NOMO-1 (cell line): Measurements from ENCODE around the gene HABP2.

ENCODE experiments used
- DNase-seq, 2 experiments: peaks; one replicate each; lab custom pipeline; 2025; ENCODE audit not compliant: unreplicated experiment in 2 of 2; lab: John Stamatoyannopoulos, UW

HABP2 gene

DNA sequence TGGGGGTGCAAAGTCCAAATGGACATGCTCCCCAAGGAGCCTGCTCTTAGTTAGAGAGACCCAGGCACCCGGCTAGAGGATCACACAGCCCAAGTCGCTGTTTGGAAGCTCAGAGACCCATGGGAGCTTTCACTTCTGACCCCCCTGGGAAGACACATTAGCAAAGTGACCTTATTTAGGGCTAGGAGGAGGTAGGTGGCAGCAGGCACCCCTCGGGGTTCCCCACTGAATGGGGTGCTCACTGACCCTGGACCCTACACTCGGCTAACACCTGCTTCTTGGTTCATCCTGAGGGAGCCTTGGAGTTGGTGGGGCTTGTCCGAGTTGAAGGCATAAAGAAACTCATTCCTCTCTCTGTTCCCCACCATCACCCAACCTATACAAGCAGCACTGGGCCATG lies 27.1 kb upstream of the HABP2 start:
- no peak for DNase-seq

DNA sequence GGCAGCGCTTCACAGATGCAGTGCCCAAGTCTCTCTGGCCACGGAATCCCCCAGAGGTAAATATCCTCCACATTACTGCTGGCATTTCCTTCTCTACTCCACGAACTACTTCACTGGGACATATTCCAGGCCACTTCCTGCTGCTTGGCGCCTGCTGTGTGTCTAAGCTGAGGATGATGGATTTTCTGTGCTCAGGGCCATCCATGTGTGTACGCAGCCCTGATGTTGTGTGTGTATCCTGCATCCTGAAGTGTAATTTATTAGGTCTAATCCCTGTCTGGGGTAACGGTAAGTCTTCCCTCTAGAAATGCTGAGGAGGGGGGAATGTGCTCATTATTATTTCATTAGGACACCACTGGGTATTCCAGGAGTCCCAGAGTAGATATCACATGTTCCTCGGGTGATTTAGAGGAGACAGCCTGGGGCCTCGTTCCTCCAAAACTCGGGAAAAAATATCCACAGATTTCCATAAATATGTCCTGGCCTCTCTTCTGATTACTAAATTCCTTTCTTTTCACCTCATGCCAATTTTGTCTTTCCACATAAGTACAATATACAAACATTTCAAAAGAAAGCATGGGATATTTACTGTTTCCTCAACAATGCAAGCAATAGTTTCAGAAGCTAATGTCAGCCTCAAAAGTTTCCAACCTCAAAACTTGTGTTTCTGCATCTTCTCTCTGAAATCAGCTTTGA lies 25.5 kb upstream of the HABP2 start:
- no peak for DNase-seq

DNA sequence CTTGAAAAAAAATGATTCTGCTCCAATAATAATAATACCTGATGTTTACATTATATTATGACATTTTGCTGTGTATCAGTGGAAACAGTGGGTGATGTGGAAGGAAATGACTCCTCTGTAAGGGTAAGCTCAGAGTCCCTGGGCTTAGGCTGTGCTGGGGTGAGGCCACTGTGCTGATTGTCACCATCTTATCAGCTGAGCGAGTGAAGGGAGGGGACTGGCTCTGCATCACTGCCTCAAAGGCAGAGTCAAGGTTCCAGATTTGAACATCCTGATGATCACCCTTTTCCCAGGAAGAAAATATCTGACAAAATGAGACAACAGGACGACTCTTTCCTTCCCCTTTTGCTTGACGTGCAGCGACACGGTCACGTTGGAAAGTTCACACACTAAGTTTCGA lies 24.0 kb upstream of the HABP2 start:
- DNase-seq: no peak

DNA sequence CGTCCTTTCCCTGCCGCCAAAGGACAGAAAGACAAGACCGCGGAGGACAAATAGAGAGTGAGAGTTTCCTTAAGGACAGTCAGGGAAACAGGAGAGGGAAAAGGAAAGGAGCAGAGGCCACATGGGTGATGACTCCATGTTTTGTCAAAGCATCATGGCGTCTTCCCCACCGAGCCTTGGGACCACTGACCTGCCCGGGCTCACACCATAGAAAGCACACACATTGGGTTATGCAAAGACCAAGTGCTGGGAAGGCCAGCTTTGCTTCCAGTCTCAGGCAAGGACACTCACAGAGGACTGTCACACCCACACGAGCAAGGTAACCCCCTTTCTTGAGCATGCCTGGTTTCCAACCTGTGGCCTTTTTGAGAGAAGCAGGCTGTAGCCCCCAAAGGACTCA lies 23.3 kb upstream of the HABP2 start:
- no peak for DNase-seq

DNA sequence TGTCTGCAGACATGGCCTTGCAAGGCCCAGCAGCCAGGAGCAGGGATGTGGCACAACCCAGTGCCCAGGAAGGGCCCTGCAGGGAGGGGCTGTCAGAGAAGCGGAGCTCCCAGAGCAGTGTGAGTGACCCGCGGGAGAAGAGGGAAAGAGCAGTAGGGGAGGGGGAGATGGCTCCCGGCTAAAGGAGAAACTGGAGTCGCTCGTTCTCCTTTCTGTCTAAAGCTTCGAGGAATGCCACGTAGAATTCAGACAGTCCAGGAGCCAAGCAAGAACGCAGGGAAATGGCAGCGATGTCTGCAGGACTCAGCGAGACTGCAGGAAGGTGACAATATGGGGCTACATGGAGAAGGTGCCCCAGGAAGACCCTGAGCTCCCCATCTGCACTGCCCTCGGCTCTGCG lies 22.4 kb upstream of the HABP2 start:
- DNase-seq: no peak

DNA sequence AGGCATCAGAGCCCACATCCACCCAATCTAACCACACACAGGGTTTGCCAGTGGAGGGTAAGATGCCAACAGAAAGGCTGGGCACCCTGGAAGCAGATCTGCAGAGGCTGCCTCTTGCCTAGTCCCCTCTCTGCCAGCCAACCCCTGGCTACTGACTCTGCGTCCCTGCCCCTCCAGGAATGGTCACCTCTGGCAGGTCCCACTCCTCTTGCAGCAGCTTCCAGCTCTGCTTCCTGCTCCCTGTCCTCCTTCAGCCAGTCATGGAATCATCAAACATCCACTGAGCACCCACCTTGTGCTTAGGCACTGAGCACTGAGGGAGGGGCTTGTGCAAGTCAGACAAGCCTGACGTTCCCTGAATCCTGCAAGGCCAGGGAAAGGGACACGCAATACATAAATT lies 20.1 kb upstream of the HABP2 start:
- DNase-seq: no peak

DNA sequence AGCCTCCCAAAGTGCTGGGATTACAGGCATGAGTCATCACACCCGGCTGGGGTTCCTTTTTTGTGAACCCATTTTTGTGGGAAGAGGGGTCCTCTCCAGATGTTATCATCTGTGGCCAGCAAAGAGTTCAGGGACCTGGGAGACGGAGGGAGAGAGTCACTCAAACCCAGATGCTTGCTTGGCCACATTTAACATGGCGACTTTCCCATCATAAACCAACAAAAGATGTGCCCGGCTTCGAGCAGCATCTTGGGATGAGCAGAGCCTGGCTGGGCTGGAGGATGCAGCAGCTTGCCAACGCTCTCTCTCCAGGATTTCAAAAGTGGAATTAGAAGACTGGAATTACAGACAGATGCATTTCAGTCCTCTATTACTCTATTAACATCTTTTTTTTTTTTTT lies 19.1 kb upstream of the HABP2 start:
- no peak for DNase-seq

DNA sequence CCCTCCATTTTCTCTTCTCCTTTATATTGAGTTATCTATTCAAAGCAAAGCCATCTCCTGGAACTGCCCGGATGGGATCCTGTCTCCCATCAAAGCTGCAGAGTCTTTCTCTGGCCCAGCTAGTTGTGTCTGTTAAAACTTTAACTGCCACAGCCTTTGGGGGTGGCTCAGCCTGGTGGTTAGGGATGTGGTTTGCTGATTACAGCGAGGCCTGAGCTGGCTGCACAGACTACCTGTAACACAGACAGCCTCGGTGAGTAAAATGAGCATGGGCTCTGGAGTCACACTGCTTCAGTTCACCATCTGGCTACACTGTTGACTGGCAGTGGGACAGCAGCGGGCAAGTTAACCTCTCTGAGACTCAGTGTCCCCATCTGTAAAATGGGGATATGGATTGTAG lies 18.4 kb upstream of the HABP2 start:
- DNase-seq: no peak

DNA sequence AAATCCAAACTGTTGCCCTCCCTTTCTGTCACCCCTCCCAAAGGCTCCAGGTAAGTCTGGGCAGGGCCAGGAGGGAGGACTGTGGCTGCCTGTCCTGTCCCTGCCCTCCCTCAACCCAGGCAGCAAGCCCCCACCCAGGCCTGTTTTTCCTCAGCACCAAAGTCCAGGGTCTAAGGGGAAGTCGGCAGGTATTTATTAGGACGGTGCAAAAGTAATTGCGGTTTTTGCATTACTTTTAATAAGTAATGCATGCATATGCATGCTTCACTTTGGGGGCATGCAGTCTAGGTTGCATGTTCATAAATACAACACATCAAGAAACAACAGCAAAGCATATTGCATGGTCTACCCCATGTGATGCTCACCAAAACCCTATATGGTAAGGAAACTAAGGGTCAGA lies 15.2 kb upstream of the HABP2 start:
- DNase-seq: no peak

DNA sequence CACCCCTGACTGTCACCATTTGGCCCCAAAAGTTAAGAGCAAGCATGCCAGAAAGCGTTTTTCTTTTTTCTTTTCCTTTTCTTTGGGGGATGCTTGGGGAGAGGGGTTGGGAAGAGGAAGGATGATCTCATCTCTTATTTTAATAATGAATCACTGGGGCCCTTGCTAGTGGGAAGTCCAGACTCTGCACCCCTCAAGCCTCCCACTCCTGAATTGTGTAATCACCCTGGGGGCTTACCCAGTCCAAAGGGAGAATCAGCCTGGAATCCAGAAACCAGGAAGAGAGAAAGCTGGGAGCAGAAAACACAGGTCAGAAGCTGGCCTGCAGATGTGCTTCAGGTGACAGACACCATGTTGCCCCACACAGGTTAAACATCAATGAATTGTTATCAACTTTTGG lies 14.7 kb upstream of the HABP2 start:
- no peak for DNase-seq

DNA sequence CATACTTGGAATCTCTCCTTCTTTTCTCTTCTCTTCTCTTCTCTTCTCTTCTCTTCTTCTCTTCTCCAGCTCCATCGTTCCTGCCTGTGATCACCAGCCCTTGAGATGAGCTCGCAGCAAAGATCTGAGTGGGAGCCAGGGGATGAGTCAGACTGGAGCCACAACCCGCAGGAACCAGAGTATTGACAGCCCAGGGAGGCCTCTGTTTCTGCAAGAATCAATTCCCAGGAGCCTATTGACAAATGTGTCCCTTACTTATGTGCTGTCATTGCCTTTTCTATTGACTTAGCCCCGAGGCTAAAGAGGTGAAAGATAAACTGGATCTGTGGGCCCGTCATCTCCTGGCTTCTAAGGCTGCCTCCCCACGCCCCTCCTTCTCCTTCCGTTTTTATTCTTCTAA lies 13.1 kb upstream of the HABP2 start:
- no peak for DNase-seq

DNA sequence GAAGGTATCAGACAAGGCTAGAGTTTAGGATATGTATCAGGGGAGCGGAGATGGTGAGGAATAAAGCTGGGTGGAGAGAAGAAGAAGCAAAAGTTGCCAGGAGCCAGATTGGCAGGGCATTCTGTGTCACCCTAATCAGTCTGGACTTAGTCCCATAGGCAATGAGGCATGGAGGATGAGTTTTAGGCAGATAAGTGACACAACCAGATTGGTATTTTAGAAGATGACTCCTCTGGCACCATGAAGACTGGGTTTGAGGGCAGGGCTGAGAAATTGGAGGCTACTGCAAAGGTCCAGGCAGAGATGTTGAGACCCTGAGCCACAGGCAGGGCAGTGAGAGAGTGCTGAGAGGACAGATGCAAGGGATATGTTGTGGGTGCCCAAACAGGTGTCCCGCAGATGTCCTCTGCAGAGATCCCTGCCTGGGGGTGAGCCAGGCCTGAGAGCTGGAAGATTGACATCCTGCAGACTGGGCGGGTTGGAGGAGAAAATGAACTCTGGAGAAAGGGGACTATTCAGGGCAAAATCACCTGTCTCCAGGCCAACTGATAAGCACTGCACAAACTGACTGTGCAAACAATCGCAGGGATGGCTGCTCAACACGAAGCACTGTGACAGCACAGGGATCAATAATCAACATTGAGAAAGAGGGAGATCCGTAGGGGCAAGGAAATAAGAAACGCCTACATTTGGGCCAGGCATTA lies 11.9 kb upstream of the HABP2 start:
- DNase-seq: no peak

DNA sequence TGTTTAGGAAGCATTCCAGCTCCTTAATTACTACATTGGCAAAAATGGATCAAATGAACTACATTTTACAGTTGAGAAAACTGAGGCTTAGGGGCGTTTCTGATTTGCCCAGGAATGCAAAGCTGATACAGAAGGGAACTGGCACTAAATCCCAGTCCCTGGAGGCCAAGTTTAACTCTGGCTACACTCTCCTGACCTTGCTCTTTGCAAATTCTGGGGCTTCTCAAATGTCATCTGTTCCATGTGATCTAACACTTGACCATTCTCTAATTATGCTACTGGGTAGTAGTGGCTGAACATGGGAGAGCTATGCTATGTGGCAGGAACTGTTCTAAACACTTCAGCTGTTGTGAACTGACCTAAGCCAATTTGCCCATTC lies 11.3 kb upstream of the HABP2 start:
- no peak for DNase-seq

DNA sequence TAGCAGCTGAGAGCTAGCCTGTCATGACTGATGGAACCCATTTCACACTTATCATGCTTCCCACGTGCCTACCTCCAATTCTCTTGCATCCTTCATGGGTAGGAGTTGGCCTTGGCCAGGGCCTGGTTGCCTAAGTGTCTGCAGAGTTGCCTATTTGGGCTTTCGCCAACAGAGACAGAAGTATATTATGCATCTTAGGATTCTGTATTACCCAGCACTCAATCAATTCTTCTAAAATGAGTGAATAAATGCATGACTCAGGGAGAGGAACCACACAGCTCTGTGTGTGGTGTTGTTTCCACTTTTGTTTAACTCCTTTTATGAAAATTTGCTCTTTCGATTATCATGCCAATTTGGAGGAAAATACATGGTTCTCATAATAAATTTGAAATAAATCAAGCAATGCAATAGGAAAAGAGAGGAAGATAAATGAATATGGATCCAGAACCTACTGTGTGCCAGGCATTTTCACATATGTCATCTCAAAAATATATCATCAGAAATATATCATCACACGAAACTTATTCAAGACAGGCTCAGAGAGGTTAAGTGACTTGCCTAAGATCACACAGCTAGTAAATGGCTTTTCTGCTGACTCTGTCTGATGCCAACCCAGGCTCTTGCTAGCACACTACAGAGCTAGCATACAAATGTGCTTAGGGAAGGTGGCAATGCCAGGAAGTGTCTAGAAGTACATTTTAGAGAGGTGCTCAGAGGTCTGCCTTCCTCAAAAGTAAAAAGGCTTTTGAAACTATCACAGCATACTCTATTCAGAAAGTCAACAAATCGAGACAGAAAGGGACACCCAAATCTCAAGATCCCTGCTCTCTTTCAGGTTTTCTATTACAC lies 9.5 kb upstream of the HABP2 start:
- DNase-seq: no peak

DNA sequence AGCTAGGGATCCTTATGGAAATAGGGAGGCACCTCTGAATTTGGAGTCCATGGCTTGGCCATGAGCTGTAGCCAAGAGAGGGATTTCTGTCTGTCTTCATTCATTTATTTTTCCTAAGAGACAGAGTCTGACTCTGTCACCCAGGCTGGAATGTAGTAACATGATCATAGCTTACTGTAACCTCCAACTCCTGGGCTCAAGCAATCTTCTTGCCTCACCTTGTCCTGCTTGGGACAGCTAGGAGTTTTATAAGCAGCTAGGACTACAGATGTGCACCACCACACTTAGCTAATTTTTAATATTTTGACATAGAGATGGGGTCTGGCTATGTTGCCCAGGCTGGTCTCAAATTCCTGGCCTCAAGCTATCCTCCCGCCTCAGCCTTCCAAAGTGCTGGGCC lies 8.5 kb upstream of the HABP2 start:
- no peak for DNase-seq

DNA sequence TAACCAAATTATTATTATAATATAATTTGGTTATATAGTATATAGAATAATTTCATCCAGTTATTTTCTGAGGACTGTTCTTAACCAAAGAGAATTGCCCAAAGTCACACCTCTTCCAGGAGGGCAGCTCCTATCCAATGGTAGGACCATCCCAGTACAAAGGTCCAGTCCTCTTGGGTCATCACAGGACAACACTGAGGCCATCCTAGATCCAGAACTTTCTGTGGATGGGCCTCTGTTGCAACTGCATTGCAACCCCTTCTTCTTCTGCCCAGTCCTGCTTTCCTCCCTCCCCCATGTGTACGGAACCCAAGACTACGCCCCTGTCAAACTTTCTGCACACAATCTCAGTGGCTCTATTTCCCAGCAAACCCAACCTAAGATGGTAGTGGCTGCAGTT lies 5.4 kb upstream of the HABP2 start:
- no peak for DNase-seq

DNA sequence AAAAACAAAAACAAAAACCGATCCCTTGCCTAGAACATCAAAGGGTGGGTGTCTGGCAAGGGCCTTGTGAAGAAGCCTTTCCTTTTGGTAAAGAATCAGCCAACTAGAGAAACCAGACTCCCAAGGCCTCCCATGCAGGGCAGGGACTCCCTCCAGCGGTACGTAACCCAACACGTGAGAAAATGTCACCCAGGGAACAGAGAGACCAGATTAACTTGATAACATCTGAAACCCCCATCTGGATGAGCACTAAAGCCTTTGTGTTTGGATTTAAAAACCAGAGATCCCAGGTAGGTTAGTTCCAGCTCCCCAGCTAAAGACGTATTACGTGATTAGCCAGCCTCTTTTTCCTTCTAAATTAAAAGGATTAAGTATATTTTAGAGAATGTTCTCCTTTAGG lies 3.0 kb upstream of the HABP2 start:
- DNase-seq: no peak

DNA sequence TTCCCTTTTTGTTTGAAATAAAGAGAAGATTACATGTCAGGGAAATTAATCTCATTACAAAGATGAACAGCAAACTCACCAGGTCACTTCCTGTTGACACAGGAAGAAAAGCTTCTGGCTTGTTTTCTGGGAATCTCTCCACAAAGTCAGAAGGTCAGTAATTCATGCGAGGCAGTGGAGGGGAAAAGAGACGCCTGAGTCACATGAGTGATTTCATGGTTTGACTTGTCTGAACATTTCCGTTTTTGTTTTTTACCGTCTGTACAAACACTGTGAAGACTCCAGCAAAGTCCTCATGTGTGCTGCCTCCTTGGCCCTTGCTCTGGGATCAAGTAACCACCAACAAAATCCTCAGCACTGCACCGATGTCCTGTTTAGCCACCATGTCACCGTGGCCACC lies 2.5 kb upstream of the HABP2 start:
- no peak for DNase-seq

DNA sequence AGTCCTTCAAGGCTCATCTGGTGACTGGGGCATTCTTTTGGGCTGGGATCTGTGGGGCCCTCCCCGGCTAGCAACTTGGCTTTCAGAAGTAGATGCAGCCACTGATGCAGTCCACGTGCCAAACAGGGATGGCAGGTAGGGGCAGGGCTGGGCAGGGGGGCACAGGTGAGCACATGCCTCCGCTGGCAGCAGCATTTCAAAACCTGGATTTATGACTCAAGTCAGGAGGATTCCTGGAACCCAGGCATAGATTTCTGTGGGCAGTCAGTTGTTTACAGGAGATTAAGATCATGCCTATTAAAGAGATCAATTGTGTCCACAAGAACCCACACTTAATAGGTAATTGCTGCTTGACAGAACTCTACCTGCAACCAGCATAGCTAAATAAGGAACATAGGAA lies 839 bp upstream of the HABP2 start:
- DNase-seq: no peak

DNA sequence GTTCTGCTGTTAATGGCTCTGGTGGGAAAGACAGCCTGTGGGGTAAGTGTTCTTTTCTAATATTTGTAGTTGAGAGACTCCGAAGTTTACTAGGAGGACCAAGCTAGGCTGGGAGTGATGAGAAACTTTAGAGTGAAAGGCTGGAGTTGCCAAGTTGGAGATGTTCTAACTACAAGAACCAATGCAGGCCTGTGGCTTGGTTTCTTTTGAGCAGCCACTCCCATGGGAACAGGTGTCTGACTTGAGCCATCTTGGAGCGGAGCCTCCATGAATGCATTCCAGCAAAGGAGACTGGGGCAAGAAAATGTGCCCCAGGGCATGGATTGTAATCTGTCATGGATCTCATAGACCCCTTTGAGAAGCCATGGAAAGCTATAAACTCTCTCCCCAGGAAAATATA lies 296 bp downstream of the HABP2 start:
- no peak for DNase-seq

DNA sequence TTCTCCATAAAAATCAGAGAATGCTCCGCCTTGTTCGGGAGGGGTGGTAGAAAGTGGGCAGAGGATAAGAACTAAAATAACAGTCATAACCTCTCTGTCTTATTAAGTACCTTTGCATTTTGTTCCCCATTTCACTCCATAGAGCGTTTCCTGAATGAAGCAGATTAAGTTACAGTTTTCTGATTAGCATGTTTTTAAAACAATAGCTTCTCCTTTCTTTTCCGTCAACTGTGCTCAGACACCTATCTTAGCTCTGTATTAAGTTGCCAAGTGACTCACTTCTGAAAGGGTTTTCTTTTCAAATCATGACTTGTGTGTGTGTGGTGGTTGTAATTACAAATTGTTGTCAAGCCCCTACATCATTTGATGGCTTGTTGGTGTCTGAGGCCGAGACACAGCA lies 1.4 kb downstream of the HABP2 start:
- DNase-seq: no peak

DNA sequence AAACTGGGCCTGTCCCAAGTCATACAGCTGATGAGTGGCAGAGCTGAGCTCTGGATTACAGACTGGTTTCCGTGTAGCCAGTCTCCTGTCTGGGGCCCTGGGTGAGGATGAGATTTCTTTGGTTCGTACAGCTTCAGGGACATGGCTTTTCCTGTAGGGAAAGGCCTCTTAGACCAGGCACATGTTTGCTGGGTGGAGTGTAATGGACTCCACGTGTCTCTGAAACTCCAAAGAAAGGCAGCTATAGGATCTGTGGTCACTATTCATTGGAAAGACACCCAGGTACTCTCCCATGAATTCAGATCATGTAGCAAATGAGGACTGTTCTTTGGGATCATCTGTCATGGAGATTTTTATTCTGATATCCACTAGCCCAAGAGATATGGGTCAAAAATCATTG lies 2.4 kb downstream of the HABP2 start:
- DNase-seq: no peak
